Measurements from ENCODE around the gene NPAS2. TPM values are rescaled to one million over a fixed set of nuclear protein-coding genes. Genes with fewer than 3 reads are reported as not detected.

NPAS2 gene
- total and polyA plus RNA-seq, 2 of the 8 experiments (the other 6 are each of a cell fraction or from before 2014, with no cell fraction given): 1.8 to 1.9 TPM

GRCh38 chr2:100936070-100936741, 116.3 kb downstream of the NPAS2 start:
- no peak overlapping the region for H3K18ac ChIP-seq (ENCODE audit: extremely low read depth, low read length)
- H3K79me2 ChIP-seq (ENCODE audit: control insufficient read depth in 1 of 2, insufficient read depth in 2 of 2, low read length in 2 of 2): no peaks in the 10 kb centered on the region
- no peak overlapping the region for H2BK20ac ChIP-seq (ENCODE audit: low read length)
- no peak overlapping the region for H3K4me3 ChIP-seq (ENCODE audit: extremely low read depth in 1 of 4, insufficient read depth in 2 of 4, low read depth in 3 of 4, low read length in 4 of 4)
- no peak overlapping the region for H3K23ac ChIP-seq (ENCODE audit: insufficient read length)
- H2BK5ac ChIP-seq (ENCODE audit: low read depth, low read length): no peak overlapping the region
- CTCF ChIA-PET (ENCODE audit: partially characterized antibody): interaction anchor here (4.5 kb wide), 1 partner anchor 16 kb away, joined by 22 read pairs; no protein-coding TSS in a partner anchor
- no peak overlapping the region for H4K91ac ChIP-seq (replicated peaks; ENCODE audit: insufficient read length, low read length)
- no peak overlapping the region for H3K9ac ChIP-seq (replicated peaks in 1 of 4; ENCODE audit: extremely low read depth in 1 of 4, low read depth in 3 of 4, low read length in 3 of 4)
- H4K5ac ChIP-seq (ENCODE audit: insufficient read length, low read depth, low read length): no peak overlapping the region
- H3K4me1 ChIP-seq (replicated peaks in 1 of 4; ENCODE audit: control insufficient read depth in 3 of 4, insufficient read depth in 4 of 4, low read length in 3 of 4): no peaks in the 10 kb centered on the region
- no peak overlapping the region for H3K27ac ChIP-seq (ENCODE audit: low read depth, low read length)
- WGBS, 2 experiments (ENCODE audit: extremely low coverage in 1 of 2, insufficient coverage in 1 of 2, insufficient read length in 1 of 2, insufficient replicate concordance in 2 of 2, low coverage in 1 of 2, low lambda C conversion rate in 2 of 2, missing lambda C conversion rate in 1 of 2): 92% methylated on average over 10 of the region's 10 CpGs; no CpG with 5 or more reads in 1 of the 2 experiments
- H3K27me3 ChIP-seq (replicated peaks in 1 of 4; ENCODE audit: control insufficient read depth in 3 of 4, extremely low read depth in 1 of 4, insufficient read depth in 3 of 4, low read length in 3 of 4): no peaks in the 10 kb centered on the region
- H3K23me2 ChIP-seq (ENCODE audit: low read depth, low read length): no peaks in the 10 kb centered on the region
- POLR2A ChIA-PET (ENCODE audit: partially characterized antibody): interaction anchor here (2.7 kb wide), 1 partner anchor 66 kb away, joined by 5 read pairs; the partner anchor contains the start of gene RPL31
- H4K20me1 ChIP-seq (replicated peaks in 1 of 2; ENCODE audit: control insufficient read depth in 1 of 2, insufficient read depth in 2 of 2, low read length in 2 of 2): no peaks in the 10 kb centered on the region
- H3K4ac ChIP-seq (replicated peaks; ENCODE audit: insufficient read length, low read depth, low read length): no peak overlapping the region
- H3K4me2 ChIP-seq (ENCODE audit: insufficient read depth in 1 of 2, low read depth in 2 of 2, low read length in 2 of 2): no peak overlapping the region
- H2BK12ac ChIP-seq (ENCODE audit: low read depth, low read length): no peak overlapping the region
- no peak overlapping the region for H3K56ac ChIP-seq (replicated peaks; ENCODE audit: insufficient read length, low read depth, low read length)
- H2BK15ac ChIP-seq (ENCODE audit: low read length): no peak overlapping the region
- H3K36me3 ChIP-seq (ENCODE audit: control insufficient read depth in 2 of 4, insufficient read depth in 4 of 4, low read length in 3 of 4): no peaks in the 10 kb centered on the region
- no peak overlapping the region for H2BK120ac ChIP-seq (replicated peaks; ENCODE audit: low read depth, low read length)
- H3K14ac ChIP-seq (ENCODE audit: insufficient read length): no peak overlapping the region
- FAIRE-seq (no peak), DNase-seq (ENCODE audit: low read depth in 1 of 2, low spot score in 2 of 2) (no peak)
- H2AFZ ChIP-seq (ENCODE audit: low read length): no peak overlapping the region
- no peaks in the 10 kb centered on the region for H3K79me1 ChIP-seq (ENCODE audit: low read depth, low read length)
- H2AK5ac ChIP-seq (ENCODE audit: low read depth, low read length): no peak overlapping the region
- H3K9me3 ChIP-seq (ENCODE audit: insufficient read depth in 2 of 2, low read depth in 1 of 2, low read length in 1 of 2): no peaks in the 10 kb centered on the region; a peak in 1 of 4 replicates
- H4K8ac ChIP-seq (ENCODE audit: extremely low read depth, insufficient read depth, low read length): no peak overlapping the region
- no peak for TF ChIP-seq NANOG (IDR thresholded peaks at IDR 0.05; ENCODE audit: insufficient read depth, low read depth, low read length, poor library complexity, severe bottlenecking)
- no peak for TF ChIP-seq SIN3A (conservative IDR thresholded peaks at IDR 0.05 in 1 of 2, IDR thresholded peaks at IDR 0.05 in 1 of 2; ENCODE audit: low read depth in 1 of 2, low read length in 2 of 2)
- no peak for TF ChIP-seq RBBP5 (IDR thresholded peaks at IDR 0.05; ENCODE audit: borderline replicate concordance, low read depth, low read length)
- no peak for TF ChIP-seq KDM4A (IDR thresholded peaks at IDR 0.05; ENCODE audit: low read depth, low read length, severe bottlenecking)
- TF ChIP-seq TBP (IDR thresholded peaks at IDR 0.05; ENCODE audit: low read depth, low read length): no peak
- TF ChIP-seq CREB1 (IDR thresholded peaks at IDR 0.05): no peak
- TF ChIP-seq CBX5 (IDR thresholded peaks at IDR 0.05; ENCODE audit: low read depth, low read length): no peak
- no peak for TF ChIP-seq YY1 (IDR thresholded peaks at IDR 0.05; ENCODE audit: low read depth, low read length)
- TF ChIP-seq ZNF274 (IDR thresholded peaks at IDR 0.05; ENCODE audit: borderline replicate concordance, extremely low read depth, low read length): no peak
- TF ChIP-seq TAF1 (IDR thresholded peaks at IDR 0.05; ENCODE audit: low read depth, low read length): no peak
- TF ChIP-seq CTCF (IDR thresholded peaks at IDR 0.05; ENCODE audit: control extremely low read depth in 1 of 3, insufficient read depth in 1 of 3, low read depth in 1 of 3, low read length in 3 of 3): no peak

Data from H1 (cell line).